Pulmonary artery endothelial cell (primary cell): ENCODE measurements around the gene EHHADH. TPM values are rescaled to one million over a fixed set of nuclear protein-coding genes. Genes with fewer than 3 reads are reported as not detected.
"Not testable (repeated sequence)": the region's sequence is repeated elsewhere in the genome, so short reads cannot be mapped to it uniquely, and the experiment has no call there.

Source experiments
- DNase-seq: peaks from one replicate; pipeline ENCODE4 v3.0.0-alpha.2; 2011; ENCODE audit warnings: low read depth, low spot score
- total RNA-seq: library from RNA; depleted of rRNA; stranded (reverse); fragments of >200 nt; gene quantifications from 2 replicates; pipeline ENCODE4 v1.2.3, GENCODE V29; 2014

Gene EHHADH
- total RNA-seq, 1 donor from 2014 or later: 3.2 TPM

GRCh38 chr3:185253133-185253532, 716 bp downstream of the EHHADH start:
- DNase-seq: not testable (repeated sequence)

DNA sequence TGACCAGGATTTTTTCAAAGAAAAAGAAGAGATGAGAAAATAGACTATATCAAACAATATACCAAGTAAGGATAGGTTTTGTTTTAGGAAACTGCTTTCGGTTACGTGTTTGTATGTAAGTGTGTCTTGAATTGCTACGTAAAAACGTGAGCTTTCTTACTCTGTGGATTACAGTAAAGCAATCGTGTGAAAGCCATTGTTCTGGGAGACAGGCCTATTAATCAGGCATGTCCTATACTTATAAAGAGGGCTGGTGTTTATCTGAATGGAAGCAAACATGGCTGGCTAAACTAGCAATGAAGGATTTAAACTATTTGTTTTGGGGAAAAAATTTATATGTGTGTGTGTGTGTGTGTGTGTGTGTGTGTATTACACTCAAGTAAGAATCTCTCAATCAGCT, 2.6 kb downstream of the EHHADH start:
- DNase-seq: no peak

DNA sequence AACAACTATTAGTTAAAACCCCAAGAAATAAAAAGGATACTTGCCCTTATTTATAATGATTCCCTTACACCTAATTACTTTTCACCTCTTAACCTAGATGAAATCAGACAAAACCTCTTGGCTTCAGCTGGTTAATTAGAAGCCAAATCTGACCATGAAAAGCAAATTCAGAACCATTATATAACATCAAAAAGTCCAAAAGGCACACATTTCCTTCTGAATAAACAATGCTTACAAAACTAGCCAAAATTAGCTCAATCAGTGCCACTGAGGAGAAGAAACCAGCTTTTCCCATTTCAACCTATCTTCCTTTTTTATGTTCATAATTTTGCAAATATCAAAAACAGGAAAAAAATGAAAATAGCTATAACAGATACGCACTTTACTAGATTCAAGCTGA, 3.2 kb downstream of the EHHADH start:
- no peak for DNase-seq

- DNase-seq: no peak
These were observed 3.6 kb downstream of the EHHADH start for GRCh38 chr3:185250247-185250646.

DNA sequence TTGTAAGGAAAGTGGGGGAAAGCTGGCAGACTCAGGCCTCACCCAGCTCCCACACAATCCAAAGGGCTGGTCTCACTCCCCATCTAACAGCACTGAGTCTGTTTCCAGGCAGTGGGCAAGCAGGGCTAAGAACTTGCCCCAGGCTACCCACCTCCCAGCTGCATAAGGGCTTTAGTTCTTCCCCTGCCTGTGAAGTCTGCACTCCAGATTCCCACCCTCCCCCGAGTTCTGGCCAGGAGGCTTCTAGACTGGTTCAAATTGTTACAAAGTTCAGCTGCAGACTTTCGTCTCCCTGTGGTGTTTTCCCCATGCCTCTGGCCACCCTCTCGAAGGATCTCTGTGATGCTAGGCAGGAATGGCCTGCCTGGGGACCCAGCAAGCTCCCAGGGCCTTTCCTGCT, 11.2 kb downstream of the EHHADH start:
- no peak for DNase-seq

DNA sequence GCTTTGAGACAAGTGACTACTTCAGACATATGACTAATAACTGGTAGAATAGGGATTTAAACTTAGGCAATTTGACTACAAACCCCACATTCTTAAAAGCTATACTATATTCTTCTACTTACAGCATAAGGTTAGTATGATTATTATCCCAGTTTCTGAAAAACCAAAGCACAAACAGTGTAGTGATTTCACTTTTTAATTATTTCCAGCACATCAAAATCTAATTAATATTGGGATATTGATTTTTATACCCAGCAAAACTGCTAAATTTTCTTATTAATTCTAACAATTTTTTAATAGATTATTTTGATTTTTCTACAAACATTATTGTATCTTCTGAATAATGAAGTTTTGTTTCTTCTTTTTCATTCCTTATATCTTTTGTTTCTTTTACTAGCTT, 16.9 kb downstream of the EHHADH start:
- no peak for DNase-seq

DNA sequence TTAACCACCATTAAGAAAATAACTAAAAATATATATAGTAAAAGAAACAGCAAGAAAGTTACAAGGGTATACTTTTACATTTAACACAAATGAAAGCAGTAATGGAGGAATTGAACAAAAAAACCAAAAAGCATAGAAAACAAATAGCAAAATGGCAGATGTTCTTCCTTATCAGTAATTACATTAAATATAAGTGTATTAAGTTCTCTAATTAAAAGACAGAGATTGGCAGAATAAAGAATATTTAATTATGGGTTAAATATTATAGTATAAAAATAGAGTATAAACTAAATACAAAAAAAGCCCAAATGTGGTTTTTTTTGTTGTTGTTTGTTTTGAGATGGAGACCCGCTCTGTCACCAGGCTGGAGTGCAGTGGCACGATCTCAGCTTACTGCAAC, 20.5 kb downstream of the EHHADH start:
- DNase-seq: no peak

- DNase-seq: not testable (repeated sequence)
These were observed 27.3 kb downstream of the EHHADH start for GRCh38 chr3:185226526-185226925.

- DNase-seq: no peak
These were observed 28.3 kb downstream of the EHHADH start for GRCh38 chr3:185225523-185225922.

DNA sequence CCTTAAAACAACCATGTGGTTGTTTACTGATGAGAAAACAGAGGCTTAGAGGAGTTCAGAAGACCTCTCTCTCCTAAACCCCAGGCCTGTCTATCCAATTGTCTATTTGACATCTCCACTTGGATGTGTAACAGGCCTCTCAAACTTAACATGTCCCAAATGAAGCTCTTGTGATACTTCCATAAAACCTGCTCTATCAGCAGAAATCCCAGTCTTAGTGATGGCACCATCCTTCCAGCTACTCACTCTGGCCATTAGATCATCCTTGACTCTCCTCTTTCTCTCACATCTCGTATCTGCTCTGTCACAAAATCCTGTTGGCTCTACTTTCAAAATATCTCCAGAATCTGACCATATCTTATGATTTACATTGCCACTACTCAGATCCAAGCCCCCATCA, 28.8 kb downstream of the EHHADH start:
- DNase-seq: no peak

DNA sequence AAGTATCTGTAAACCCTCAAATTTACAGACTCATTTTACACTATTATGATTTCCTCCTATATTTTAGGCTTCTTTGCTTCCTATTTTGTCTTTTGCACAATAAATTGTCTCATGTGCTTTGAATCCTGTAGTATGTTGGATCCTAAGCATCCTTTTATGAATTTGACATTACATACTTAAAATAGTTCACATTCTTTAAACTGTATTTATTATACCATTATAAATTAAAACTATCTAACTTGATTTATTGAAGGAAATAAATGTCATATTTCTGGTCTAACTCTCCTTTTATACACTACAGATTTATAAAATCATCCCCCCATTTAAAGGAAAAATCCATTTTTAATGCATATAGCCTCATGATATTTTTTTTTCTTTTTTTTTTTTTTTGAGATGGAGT, 32.6 kb downstream of the EHHADH start:
- no peak for DNase-seq

- no peak for DNase-seq
These were observed 37.3 kb downstream of the EHHADH start for GRCh38 chr3:185216607-185216958.

DNA sequence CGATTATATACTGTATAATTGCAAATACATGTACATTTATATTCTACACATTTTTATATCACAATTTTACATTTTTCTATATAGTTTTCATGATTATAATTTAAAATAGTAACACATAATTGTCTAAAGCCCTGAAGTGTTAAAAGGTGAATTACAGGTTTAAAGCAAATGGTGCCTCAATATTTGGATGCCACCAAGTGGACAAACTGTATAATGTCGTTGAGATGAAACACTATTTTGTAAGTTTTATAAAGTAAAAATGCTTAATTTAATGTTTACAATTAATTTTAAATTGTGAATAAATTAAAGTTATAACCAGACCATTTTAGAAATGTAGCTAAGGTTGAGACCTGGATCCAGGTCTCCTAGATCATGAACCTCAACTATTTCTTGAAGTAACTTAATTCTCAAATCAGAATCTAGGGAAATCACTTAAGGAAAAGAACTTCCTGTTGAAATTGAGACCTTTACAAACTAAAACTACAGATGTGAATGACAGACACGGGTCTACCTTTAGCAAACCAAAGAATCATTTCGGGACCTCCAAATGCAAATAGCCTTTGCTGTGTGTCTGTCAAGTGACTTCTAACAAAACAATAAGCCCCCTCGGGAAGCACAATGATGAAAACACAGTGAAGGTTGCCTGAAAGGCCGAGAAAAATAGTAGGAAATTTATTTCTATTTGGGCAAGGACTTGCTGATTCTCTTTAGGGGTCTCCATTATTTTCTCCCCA, 37.8 kb downstream of the EHHADH start:
- DNase-seq: no peak

DNA sequence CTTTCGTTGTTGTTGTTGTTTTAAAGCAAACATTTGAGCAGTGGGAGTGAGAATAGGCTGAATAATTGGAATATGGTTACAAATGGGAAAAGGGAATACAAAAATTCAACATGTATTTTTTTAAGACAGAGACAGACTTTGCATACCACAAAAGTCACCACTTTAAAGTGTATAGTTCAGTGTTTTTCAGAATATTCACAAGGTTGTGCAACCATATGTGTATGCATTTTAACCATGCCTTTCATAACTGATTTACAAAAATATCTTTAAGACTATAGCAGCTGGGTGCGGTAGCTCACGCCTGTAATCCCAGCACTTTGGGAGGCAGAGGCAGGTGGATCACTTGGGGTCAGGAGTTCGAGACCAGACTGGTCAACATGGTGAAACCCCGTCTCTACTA, 41.3 kb downstream of the EHHADH start:
- no peak for DNase-seq

DNA sequence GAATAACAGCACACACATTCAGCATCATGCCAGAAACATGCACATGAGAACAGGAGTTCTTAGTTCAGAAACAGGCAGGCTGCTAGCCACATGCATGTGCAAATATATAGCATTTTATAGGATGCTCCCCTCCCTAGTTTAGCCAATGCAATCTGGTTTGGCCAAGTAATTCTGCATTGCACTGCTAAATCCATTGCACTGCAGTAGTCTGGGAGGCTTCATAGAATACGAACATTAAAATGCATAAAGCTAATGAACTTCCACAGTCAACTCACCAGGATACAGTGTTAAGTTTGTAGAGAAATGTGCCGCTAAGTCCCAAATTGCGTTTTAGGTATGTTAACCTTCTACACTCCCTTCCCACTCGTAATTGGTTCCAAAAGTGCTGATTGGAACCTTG, 41.8 kb downstream of the EHHADH start:
- no peak for DNase-seq

DNA sequence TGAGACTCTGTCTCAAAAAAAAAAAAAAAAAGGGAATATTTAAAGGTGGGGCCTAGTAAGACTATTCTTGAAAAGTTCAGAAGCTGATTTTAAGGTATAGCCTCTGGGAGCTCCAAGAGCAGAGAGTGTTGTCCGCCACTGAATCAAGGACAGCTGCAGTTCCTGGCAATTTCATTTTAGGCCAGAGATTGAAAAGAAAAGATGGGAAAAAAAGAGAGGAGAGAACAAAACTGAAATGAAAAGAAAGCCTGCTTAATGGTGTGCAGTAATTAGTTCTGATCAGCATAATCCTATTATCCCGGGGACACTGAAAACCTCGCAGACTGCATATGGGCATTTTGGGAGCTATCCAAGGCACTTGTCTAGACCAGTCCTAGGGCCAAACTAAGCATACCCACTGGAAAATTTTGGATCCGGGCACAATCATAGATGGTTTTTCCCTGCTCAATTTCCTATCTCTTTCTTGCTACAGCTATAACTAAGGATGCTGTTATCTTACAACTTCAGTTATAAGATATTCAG, 43.2 kb downstream of the EHHADH start:
- no peak for DNase-seq

DNA sequence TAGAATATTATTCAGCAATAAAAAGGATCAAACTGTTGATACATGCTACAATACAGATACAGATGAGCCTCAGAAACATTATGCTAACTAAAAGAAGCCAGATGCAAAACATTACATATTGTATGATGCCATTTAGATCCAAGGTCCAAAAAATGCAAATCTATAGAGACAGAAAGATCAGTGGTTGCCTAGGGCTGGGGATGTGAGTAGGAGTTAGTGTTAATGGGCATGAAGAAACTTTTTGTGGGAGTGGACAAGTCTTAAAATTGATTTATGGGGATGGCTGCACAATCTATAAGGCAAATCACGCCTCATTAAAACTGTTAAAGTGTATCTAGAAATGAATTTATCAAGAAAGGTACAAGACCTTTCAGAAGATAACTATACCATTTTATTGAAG, 45.0 kb downstream of the EHHADH start:
- no peak for DNase-seq

DNA sequence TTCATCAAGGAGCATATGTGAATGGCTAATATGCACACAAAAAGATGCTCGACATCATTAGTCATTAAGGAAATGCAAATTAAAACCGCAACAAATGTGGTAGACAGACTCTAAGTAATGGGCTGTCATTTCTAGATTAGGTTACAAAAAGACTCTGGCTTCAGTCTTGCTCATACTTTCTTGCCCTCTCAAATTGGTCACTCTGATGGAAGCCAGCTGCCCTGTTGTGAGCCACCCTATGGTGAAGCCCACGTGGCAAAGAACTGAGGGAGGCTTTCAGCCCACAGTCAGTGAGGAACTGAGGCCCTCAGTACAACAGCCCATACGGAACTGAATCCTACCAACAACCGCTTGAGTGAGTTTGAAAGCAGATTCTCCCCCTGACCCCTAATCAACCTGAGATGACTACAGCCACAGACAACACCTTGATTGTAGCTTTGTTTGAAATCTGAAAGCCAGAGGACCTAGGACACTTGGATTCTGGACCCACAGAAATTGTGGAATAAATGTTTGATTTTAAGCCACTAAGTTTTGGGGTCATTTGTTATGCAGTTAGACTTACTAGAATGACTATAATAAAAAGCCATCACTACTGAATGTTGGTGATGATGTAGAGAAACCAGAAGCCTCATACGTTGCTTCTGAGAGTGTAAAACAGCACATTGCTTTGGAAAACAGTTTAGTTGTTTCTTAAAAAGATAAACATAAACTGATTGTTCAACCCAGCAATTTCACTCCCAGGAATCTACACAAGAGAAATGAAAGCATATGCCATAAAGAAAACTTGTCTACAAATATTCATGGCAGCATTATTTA, 45.7 kb downstream of the EHHADH start:
- DNase-seq: no peak

DNA sequence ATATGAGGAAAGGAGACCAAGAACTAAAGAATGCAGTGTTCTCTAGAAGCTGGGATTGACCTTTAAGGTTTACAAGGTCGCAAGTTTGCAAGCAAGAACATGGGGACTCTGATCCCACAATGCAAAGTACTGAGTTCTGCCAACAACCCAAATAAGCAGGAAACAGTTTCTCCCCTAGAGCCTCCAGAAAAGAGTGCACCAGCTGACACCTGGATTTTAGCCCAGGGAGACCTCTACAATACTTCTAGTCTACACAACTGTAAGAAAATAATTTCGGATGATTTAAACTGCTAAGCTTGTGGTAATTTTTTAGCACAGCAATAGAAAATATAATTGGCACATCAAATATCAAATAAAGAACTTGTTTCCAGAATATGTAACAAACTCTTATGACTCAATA, 46.4 kb downstream of the EHHADH start:
- no peak for DNase-seq

GRCh38 chr3:185205865-185206264, 48.0 kb downstream of the EHHADH start:
- DNase-seq: no peak

DNA sequence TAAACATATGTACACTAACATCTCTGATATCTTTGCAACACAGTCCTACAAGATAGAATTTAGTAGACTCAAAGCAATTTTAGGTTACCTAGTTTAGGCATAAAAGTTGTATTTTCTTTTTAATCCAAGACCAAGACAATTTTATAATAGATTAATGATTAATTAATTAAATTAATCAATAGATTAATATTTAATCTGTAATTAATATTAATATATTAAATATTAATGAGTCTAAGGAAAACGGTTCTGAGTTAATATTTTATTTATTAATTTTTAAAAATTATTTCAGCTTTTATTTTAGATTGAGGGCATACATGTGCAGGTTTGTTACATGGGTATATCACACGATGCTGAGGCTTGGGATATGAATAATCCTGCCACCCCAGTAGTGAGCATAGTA, 49.0 kb downstream of the EHHADH start:
- DNase-seq: no peak

DNA sequence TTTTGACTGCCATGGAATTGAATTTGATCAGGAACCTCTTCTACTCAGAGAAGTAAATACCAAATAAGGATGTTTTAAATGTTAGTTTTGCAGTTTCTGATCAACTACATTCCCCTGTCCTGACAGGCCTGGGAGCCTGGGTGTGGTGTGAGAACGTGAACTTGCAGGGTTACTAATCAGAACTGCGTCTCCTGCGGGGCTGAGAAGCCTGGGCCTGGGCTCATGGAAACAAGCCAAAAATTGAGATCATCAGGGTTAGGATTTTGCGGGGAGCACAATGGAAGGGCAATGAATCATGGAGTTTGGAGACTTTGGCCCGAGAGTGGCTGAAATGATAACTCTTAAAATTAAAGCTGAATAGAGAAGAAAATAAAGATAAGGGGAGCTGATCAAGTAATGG, 53.2 kb downstream of the EHHADH start:
- DNase-seq: peak; percentile 27

DNA sequence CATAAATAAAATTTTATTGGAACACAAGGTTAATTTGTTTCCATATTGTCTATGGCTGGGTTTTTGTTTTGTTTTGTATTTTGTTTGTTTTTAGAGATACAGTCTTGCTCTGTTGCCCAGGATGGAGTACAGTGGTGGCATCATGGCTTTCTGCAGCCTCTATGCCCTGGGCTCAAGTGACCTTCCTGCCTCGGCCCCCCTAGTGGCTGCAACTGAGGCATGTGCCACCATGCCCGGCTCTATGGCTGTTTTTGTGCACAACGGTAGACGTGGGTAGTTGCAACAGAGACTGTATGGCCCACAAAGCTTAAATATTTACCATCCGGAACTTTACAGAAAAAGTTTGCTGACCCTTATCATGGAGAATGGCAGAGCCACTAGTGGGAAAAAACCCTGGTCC, 54.2 kb downstream of the EHHADH start:
- DNase-seq: no peak
